Ovary (tissue), 3 donors: Measurements from ENCODE around the gene GZMB.

ENCODE experiments used
- POLR2A ChIP-seq: fragments of 450-650 bp; IDR thresholded peaks from one replicate; pipeline ENCODE4 v1.6.1; 2017; ENCODE audit warnings: antibody characterized with exemption, mild to moderate bottlenecking, moderate library complexity
- TF ChIP-seq, protein P1 (sequence below), 3 donors: fragments of 450-650 bp in 2 of 3; fragments of 200-600 bp in 1 of 3; IDR thresholded peaks; one replicate each; pipeline versions ENCODE4 v1.5.1 to v1.8.0; 2016 to 2022; ENCODE audit warnings: antibody characterized with exemption in 3 of 3, mild to moderate bottlenecking in 1 of 3
- donor health status: DM: no; HTN: no; CAD: no.

DNA sequence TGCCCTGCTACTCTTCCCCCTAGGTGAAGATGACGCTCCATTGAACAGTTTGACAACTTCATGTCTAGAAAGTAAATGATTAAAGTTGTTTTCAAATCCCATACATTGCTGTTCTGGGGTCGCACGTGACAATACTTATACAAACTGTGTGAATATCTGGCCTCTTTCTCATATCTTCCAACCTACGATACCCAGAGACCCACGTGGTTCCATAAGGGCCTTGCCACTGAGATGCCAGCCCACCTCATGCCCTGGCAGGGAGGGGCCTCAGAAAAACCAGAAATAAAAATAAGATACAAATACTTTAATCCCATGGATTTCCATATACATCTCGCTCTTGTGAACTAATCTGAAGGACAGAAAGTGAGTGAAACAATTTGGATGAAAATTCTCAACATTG, 4.5 kb downstream of the GZMB start:
- TF ChIP-seq, protein P1, sequence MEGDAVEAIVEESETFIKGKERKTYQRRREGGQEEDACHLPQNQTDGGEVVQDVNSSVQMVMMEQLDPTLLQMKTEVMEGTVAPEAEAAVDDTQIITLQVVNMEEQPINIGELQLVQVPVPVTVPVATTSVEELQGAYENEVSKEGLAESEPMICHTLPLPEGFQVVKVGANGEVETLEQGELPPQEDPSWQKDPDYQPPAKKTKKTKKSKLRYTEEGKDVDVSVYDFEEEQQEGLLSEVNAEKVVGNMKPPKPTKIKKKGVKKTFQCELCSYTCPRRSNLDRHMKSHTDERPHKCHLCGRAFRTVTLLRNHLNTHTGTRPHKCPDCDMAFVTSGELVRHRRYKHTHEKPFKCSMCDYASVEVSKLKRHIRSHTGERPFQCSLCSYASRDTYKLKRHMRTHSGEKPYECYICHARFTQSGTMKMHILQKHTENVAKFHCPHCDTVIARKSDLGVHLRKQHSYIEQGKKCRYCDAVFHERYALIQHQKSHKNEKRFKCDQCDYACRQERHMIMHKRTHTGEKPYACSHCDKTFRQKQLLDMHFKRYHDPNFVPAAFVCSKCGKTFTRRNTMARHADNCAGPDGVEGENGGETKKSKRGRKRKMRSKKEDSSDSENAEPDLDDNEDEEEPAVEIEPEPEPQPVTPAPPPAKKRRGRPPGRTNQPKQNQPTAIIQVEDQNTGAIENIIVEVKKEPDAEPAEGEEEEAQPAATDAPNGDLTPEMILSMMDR (IDR thresholded peaks at IDR 0.05) = no peak
- TF ChIP-seq POLR2A = no peak
